Large intestine (tissue), 12 donors: ENCODE measurements around the gene NFATC4. TPM values are rescaled to one million over a fixed set of nuclear protein-coding genes. Genes with fewer than 3 reads are reported as not detected.
"Not testable (repeated sequence)": the region's sequence is repeated elsewhere in the genome, so short reads cannot be mapped to it uniquely, and the experiment has no call there.

ENCODE experiments used
- DNase-seq, 2 donors: peaks; one replicate each; pipeline versions ENCODE4 v3.0.0 to v3.0.0-alpha.2; 2013
- H3K27ac ChIP-seq: one replicate; pipeline ENCODE4 v1.5.1; 2013; ENCODE audit warnings: low read length
- H3K27me3 ChIP-seq: 2 replicates; pipeline ENCODE4 v1.6.1; 2013; ENCODE audit warnings: low read length; ENCODE audit not compliant: control insufficient read depth, insufficient read depth
- H3K36me3 ChIP-seq: 2 replicates; pipeline ENCODE4 v1.6.1; 2013; ENCODE audit warnings: low read length; ENCODE audit not compliant: control insufficient read depth, insufficient read depth
- H3K4me1 ChIP-seq: one replicate; pipeline ENCODE4 v1.6.1; 2013; ENCODE audit warnings: low read length; ENCODE audit not compliant: control insufficient read depth, insufficient read depth
- H3K4me3 ChIP-seq: one replicate; pipeline ENCODE4 v1.5.1; 2013; ENCODE audit warnings: low read length
- H3K9me3 ChIP-seq: one replicate; pipeline ENCODE4 v1.6.1; 2013; ENCODE audit warnings: mild to moderate bottlenecking, low read depth, low read length, moderate library complexity; ENCODE audit not compliant: control insufficient read depth
- WGBS: methylation state at CpG from one replicate; pipeline ENCODE4 v1.1.5; 2013; ENCODE audit warnings: low lambda C conversion rate; ENCODE audit not compliant: insufficient coverage; 5-methylcytosine and 5-hydroxymethylcytosine counted together
- long read RNA-seq, 11 donors: transcript quantifications; one replicate each; lab custom pipeline, GENCODE V29; 2026
- polyA plus RNA-seq: library from polyadenylated mRNA; unstranded; fragments of 120-200 nt; gene quantifications from one replicate; pipeline ENCODE4 v1.2.1, GENCODE V29; 2013

Gene NFATC4
- polyA plus RNA-seq = 40.9 TPM
- long read RNA-seq, donor 1, full-length matches to known transcripts = 1 of 1 reads
- long read RNA-seq, donor 1, partial matches to known transcripts = 0 of 1 reads
- long read RNA-seq, donor 1, other reads (novel, unspliced or antisense) = 0 of 1 reads
- long read RNA-seq, donor 2, full-length matches to known transcripts = 4 of 4 reads
- long read RNA-seq, donor 2, partial matches to known transcripts = 0 of 4 reads
- long read RNA-seq, donor 2, other reads (novel, unspliced or antisense) = 0 of 4 reads
- long read RNA-seq, donor 3 = 0 reads
- long read RNA-seq, donor 4, partial matches to known transcripts = 0 of 1 reads
- long read RNA-seq, donor 4, other reads (novel, unspliced or antisense) = 0 of 1 reads
- long read RNA-seq, donor 5, full-length matches to known transcripts = 4 of 4 reads
- long read RNA-seq, donor 5, partial matches to known transcripts = 0 of 4 reads
- long read RNA-seq, donor 5, other reads (novel, unspliced or antisense) = 0 of 4 reads
- long read RNA-seq, donor 6, full-length matches to known transcripts = 2 of 9 reads
- long read RNA-seq, donor 6, partial matches to known transcripts = 7 of 9 reads
- long read RNA-seq, donor 6, other reads (novel, unspliced or antisense) = 0 of 9 reads
- long read RNA-seq, donor 7, full-length matches to known transcripts = 3 of 28 reads
- long read RNA-seq, donor 7, partial matches to known transcripts = 25 of 28 reads
- long read RNA-seq, donor 7, other reads (novel, unspliced or antisense) = 0 of 28 reads
- long read RNA-seq, donor 8, full-length matches to known transcripts = 4 of 4 reads
- long read RNA-seq, donor 8, partial matches to known transcripts = 0 of 4 reads
- long read RNA-seq, donor 8, other reads (novel, unspliced or antisense) = 0 of 4 reads
- long read RNA-seq, donor 9, full-length matches to known transcripts = 2 of 2 reads
- long read RNA-seq, donor 9, partial matches to known transcripts = 0 of 2 reads
- long read RNA-seq, donor 9, other reads (novel, unspliced or antisense) = 0 of 2 reads
- long read RNA-seq, donor 10, full-length matches to known transcripts = 3 of 10 reads
- long read RNA-seq, donor 10, partial matches to known transcripts = 7 of 10 reads
- long read RNA-seq, donor 10, other reads (novel, unspliced or antisense) = 0 of 10 reads
- long read RNA-seq, donor 11, full-length matches to known transcripts = 1 of 6 reads
- long read RNA-seq, donor 11, partial matches to known transcripts = 5 of 6 reads
- long read RNA-seq, donor 11, other reads (novel, unspliced or antisense) = 0 of 6 reads

- peaks cover 4% of the 10 kb centered on the region for H3K36me3 ChIP-seq
- no peaks in the 10 kb centered on the region for H3K27me3 ChIP-seq
- H3K4me3 ChIP-seq = peak within 1 kb of the TSS; percentile 61
- peak within 1 kb of the TSS; percentile 94 for H3K27ac ChIP-seq
- peaks cover 2% of the 10 kb centered on the region for H3K9me3 ChIP-seq
- peaks cover 13% of the 10 kb centered on the region for H3K4me1 ChIP-seq
- DNase-seq = peak; percentile 66 to 83
- WGBS = 0% methylated on average over 1 of the region's 21 CpGs
Measured at GRCh38 chr14:24367514-24368211, at the start of gene NFATC4. TSS of gene NFATC4 (plus strand) at chr14:24368184. CDS start at chr14:24368341, 157 bp downstream.

- Histone ChIP-seq H3K4me3 (no peak overlapping the region), H3K27me3 (peaks cover 33% of the 10 kb centered on the region), H3K9me3 (peaks cover 3% of the 10 kb centered on the region), H3K4me1 (peaks cover 3% of the 10 kb centered on the region), H3K27ac (no peak overlapping the region), H3K36me3 (no peaks in the 10 kb centered on the region)
- WGBS = 83% methylated on average over 2 of the region's 14 CpGs
- DNase-seq = no peak
Measured at GRCh38 chr14:24321212-24321975, 46.6 kb upstream of the NFATC4 start.

DNA sequence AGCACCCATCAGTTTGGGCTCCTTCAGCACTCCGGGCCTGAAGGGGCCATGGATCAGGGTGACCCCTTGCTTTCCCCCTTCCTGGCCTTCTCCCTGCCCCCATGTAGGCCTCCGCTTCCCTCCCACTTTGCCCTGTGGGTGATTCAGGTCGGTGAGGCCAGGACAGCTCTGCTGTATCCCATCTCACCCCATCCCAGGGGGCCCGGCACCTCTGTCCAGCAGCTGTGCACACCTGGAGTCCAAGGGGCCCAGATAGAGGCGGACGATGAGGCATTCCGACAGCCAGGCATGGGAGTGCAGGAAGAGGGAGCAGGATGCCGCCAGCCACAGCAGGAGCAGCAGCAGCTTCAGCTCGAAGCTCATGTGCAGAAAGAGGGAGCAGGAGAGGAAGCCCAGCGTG is 45.3 kb upstream of the NFATC4 start:
- no peak for DNase-seq
- H3K36me3 ChIP-seq = no peaks in the 10 kb centered on the region
- H3K9me3 ChIP-seq = no peaks in the 10 kb centered on the region
- WGBS = no CpG with 5 or more reads among the region's 10 CpGs
- H3K27me3 ChIP-seq = peaks cover 20% of the 10 kb centered on the region
- no peaks in the 10 kb centered on the region for H3K4me1 ChIP-seq
- no peak overlapping the region for H3K4me3 ChIP-seq
- no peak overlapping the region for H3K27ac ChIP-seq

- no peaks in the 10 kb centered on the region for H3K9me3 ChIP-seq
- no CpG with 5 or more reads among the region's 3 CpGs for WGBS
- H3K36me3 ChIP-seq = no peaks in the 10 kb centered on the region
- DNase-seq = no peak
- no peak overlapping the region for H3K4me3 ChIP-seq
- H3K4me1 ChIP-seq = no peaks in the 10 kb centered on the region
- H3K27me3 ChIP-seq = peaks cover 14% of the 10 kb centered on the region
- H3K27ac ChIP-seq = no peak overlapping the region
Measured at GRCh38 chr14:24323341-24323740, 44.6 kb upstream of the NFATC4 start.

DNA sequence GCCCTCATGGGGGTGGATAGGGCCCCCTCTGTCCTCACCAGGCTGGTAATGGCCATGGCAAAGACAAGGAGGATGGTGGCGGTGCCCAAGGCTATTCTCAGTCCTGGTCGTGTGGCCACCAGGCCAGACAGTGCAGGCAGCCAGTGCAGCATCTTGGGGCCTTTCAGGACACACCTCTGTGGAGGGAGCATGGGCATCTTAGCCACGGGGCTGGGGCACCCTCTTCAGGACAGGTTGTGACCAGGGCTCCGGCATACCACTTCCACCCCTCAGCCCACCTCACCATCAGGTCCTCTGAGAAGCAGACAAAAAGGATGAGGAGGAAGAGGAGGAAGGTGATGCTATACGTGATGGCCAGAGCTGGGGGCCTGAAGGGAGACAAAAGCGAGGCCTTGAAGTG is 44.0 kb upstream of the NFATC4 start:
- peaks cover 7% of the 10 kb centered on the region for H3K27me3 ChIP-seq
- DNase-seq = no peak
- 86% methylated on average over 2 of the region's 6 CpGs for WGBS
- no peak overlapping the region for H3K27ac ChIP-seq
- H3K4me3 ChIP-seq = no peak overlapping the region
- H3K9me3 ChIP-seq = no peaks in the 10 kb centered on the region
- H3K36me3 ChIP-seq = no peaks in the 10 kb centered on the region
- H3K4me1 ChIP-seq = no peaks in the 10 kb centered on the region

DNA sequence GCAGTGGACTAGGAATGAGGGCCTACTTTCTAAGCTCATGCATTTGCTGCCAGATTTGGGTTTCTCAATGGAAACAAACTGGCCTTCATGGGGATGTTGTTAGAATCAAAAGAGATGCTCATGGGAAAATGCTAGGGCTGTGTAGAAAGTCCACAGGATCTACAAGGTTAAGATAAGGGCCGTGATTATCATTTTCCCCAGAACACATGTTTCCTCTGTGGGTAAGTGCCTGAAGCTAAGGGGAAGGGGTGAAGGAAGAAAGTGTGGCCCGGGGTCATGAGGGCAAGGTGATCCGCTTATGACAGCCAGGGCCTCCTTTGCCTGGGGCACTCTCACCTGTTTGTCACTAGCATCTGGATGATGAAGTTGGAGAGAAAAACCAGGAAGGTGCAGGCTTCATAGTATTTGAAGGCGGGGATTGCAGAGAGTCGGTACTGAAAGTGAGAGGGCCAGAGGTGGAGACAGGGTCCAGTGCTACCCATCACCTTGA is 42.9 kb upstream of the NFATC4 start:
- H3K27ac ChIP-seq = no peak overlapping the region
- H3K4me1 ChIP-seq = no peaks in the 10 kb centered on the region
- no peak for DNase-seq
- H3K36me3 ChIP-seq = no peaks in the 10 kb centered on the region
- H3K4me3 ChIP-seq = no peak overlapping the region
- no peaks in the 10 kb centered on the region for H3K27me3 ChIP-seq
- no CpG with 5 or more reads among the region's 5 CpGs for WGBS
- H3K9me3 ChIP-seq = no peaks in the 10 kb centered on the region

DNA sequence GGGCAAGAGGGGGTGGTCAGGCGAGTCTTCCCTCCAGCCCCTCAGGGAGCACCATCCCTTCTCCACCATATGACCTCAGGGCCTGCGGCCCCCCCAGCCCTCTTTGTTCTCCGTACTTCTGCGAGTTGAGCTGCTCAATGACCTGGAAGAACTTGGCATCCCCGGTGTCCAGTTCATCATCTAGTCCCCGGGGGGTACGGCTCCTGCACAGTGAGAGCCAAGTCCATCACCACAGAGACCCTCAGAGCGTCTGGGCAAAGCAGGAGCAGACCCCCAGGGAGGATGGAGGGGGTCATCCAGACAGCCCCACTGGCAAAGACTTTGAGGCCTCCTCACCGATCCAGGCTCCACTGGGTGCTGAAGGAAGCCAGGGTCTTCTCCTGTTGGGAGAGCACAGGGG is 42.0 kb upstream of the NFATC4 start:
- DNase-seq = no peak
- H3K9me3 ChIP-seq = no peaks in the 10 kb centered on the region
- H3K36me3 ChIP-seq = no peaks in the 10 kb centered on the region
- no peak overlapping the region for H3K4me3 ChIP-seq
- no CpG with 5 or more reads among the region's 9 CpGs for WGBS
- no peaks in the 10 kb centered on the region for H3K4me1 ChIP-seq
- H3K27ac ChIP-seq = no peak overlapping the region
- no peaks in the 10 kb centered on the region for H3K27me3 ChIP-seq

DNA sequence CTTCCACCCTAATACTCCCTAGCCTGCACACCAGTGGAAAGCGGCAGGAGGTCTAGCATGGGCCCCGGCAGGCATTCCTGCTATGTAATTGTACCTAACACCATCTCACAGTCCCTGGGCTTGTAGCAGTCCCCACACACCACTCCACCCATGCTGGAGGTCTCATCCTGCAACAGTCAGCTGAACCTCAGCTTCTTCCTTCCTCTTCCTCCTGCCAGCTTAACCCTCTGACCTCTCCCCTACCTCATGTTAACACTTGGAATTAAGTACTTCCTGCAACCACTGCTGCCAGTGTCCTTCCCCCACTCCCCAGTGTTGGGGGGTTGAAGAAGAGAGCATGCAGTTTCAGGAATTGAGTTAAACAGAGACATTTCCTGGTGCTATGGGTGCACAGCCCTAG is 40.7 kb upstream of the NFATC4 start:
- peaks cover under 1% of the 10 kb centered on the region for H3K27me3 ChIP-seq
- H3K36me3 ChIP-seq = no peaks in the 10 kb centered on the region
- no peaks in the 10 kb centered on the region for H3K9me3 ChIP-seq
- no peak overlapping the region for H3K27ac ChIP-seq
- H3K4me3 ChIP-seq = no peak overlapping the region
- no peak for DNase-seq
- H3K4me1 ChIP-seq = peaks cover 1% of the 10 kb centered on the region
- no CpG with 5 or more reads among the region's 2 CpGs for WGBS

DNA sequence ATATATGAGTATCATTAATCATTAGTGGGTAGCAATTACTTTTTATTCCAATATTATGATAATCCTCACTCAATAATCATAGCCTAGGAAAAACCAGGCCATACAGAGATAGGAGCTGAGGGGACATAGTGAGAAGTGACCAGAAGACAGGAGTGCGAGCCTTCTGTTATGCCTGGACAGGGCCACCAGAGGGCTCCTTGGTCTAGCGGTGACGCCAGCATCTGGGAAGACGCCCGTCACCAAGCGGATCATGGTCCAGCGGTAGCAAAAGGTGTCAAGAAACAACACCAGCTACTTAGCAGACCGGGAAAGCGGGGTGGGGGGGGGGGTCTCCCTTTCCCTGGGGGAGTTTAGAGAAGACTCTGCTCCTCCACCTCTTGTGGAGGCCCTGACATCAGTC is 40.1 kb upstream of the NFATC4 start:
- H3K27ac ChIP-seq, H3K27me3 ChIP-seq, DNase-seq, H3K4me3 ChIP-seq, H3K9me3 ChIP-seq, H3K36me3 ChIP-seq, H3K4me1 ChIP-seq: not testable (repeated sequence)
- WGBS = no CpG with 5 or more reads among the region's 9 CpGs
